Amniotic stem cell (primary cell): ENCODE results near the gene PTPN7.
"Not testable (repeated sequence)": the region's sequence is repeated elsewhere in the genome, so short reads cannot be mapped to it uniquely, and the experiment has no call there.

Source experiments
- DNase-seq: peaks from one replicate; lab custom pipeline; 2025; lab: John Stamatoyannopoulos, UW

Gene PTPN7

DNA sequence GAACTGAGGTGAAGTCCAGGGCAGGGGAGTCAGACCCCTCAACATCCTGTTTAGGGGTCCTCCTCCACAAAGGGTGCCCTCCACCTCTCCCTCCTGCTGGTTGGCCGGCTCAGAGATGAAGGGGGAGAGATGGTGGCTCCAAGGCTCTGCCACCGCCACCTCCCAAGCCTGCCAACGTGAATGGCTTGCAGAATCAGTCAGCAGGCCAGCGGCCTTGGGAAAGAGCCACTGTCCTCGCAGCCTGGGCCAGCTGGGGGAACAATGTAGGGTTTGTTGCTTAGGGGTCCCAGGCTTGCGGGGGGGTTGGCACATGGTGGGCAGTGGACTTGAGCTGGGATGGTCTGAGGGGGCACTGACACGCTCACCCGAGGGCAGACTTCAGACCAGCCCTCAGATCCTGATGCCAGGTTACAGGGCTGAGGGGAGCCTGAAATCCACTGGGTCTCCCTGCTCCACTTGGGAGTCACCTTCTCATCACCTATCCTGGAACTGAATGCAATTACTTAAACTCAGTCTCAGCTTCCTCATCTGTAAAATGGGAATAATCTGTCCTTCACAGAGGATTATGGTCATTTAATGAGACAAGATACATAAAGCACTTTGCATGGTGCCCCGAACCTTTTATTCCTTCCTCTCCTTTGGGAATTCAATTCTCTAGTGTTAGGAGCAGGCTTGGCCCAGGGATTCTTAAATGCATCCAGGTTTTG, 29.4 kb downstream of the PTPN7 start:
- DNase-seq: no peak

DNA sequence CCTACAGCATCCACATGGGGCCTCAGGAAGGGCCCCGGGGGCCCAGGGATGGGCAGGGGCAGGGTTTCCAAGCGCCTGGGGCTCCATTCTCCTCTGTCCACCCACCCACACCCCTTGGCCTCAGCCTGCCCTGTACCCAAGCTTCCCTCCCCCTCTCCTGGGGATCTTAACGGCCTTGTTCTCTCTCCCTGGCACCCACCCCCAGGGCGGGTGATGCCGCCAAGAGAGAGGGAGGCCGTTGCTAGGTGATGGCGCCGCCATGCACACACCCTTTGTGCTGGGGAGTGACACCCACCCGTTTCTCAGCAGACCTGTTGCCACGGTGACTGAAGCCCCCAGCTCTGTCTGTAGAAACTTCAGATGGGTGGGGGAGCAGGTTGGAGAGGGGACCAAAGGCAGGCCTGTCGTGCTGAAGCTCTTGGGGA, 30.1 kb downstream of the PTPN7 start:
- DNase-seq: no peak

DNA sequence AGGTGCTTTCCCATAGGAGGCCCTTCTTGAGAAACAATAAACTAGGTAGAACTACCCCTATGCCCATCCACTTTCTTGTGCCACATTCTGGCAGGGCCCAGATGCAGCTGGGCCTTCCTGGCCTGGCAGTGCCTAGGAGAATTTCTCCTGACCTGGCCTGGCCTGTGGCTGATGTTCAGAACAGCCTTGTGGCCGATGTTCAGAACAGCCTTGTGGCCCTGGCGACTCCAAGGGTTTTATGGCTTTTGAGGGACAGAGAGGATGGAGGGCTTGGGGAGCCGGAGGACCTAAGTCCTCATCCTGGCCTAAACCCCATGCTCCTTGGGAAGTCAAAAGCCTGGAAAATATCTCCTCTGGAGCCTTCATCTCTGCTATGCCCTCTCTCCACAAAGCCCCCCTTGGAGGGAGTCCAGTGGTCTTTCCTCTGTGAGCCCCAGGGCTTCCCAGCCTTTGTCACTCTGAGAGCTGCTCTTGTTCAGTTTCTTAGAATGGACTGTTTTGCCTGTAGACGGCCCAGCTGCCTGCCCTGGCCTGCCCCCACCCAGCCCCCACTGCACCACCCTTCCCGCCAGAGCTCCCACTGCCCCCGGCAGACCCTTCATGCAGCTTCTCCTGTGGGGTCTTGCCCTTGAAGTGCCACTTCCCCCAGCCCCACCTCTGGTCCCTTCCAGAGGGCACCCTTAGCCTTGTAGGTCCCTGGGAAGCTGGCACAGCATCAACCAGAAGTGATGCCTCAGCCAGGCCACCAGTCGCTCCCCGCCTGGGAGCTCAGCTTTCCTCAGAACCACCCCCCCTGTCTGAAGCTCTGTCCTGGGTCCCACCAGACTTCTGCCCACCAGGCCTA, 30.7 kb downstream of the PTPN7 start:
- no peak for DNase-seq

DNA sequence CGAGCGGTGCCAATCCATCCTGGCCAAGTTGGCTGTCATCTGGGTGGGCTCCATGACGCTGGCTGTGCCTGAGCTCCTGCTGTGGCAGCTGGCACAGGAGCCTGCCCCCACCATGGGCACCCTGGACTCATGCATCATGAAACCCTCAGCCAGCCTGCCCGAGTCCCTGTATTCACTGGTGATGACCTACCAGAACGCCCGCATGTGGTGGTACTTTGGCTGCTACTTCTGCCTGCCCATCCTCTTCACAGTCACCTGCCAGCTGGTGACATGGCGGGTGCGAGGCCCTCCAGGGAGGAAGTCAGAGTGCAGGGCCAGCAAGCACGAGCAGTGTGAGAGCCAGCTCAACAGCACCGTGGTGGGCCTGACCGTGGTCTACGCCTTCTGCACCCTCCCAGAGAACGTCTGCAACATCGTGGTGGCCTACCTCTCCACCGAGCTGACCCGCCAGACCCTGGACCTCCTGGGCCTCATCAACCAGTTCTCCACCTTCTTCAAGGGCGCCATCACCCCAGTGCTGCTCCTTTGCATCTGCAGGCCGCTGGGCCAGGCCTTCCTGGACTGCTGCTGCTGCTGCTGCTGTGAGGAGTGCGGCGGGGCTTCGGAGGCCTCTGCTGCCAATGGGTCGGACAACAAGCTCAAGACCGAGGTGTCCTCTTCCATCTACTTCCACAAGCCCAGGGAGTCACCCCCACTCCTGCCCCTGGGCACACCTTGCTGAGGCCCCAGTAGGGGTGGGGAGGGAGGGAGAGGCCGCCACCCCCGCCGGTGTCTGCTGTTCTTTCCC, 32.4 kb downstream of the PTPN7 start:
- DNase-seq: no peak

DNA sequence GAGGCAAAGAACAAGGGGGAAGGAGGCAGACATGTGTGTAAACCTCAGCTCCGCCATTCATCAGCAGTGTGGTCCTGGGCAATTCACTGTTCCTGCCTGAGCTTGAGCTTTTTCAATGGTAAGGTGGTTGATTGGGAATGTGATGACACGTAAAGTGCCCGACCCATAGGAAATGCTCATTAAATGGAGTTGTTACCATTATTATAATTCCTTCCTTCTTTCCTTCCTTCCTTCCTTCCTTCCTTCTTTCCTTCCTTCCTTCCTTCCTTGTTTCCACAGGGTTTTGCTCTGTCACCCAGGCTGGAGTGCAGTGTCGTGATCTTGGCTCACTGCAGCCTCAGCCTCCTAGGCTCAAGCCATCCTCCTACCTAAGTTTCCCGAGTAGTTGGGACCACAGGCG, 33.3 kb downstream of the PTPN7 start:
- DNase-seq: no peak

DNA sequence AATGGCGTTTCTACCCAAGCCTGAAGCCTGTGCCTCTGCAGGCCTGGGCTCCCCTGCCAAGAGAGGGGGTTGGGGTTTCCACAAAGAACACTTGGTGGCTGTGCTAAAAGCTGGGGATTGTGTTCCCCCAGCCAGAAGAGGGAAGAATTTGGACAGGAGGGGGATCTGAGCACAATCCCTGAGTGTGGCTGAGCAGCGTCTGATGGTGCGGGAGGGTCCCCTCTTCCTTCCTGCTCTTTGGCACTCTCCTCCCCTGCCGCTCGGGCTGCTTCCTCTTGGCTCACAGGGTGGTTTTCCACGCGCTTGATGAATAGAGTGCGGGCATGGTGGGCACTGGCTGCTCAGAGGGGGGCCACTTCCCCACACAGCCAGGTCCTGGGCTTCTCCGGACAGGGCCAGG, 34.0 kb downstream of the PTPN7 start:
- no peak for DNase-seq

DNA sequence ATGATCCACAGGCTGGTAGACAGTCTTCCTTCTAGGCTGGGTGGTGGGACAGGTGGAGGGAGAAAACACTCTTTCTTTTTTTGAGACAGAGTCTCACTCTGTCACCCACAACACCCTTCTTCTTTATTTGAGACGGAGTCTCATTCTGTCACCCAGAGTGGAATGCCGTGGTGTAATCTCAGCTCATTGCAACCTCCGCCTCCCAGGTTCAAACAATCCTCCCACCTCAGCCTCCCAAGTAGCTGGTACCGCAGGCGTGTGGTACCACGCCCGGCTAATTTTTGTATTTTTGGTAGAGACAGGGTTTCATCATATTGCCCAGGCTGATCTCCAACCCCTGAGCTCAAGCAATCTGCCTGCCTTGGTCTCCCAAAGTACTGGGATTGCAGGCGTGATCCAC, 34.8 kb downstream of the PTPN7 start:
- no peak for DNase-seq

DNA sequence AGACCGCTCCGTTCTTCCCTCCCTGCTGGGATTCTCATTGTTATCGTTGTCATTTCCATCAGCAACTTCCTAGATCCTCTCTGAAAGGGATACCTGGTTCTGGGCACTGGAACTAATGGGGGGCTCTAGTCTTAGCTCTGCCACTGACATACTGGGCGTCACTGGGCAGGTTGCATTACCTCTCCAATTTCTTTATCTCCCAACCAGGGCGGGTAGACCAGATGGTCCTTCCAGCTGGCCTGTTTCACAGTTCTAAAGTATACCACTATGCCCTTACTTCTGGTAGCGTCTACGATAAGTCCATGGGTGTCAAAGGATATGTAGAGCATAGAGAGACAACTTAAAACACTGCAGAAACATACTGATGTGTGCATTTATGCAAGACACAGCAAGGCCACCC, 36.3 kb downstream of the PTPN7 start:
- DNase-seq: no peak

DNA sequence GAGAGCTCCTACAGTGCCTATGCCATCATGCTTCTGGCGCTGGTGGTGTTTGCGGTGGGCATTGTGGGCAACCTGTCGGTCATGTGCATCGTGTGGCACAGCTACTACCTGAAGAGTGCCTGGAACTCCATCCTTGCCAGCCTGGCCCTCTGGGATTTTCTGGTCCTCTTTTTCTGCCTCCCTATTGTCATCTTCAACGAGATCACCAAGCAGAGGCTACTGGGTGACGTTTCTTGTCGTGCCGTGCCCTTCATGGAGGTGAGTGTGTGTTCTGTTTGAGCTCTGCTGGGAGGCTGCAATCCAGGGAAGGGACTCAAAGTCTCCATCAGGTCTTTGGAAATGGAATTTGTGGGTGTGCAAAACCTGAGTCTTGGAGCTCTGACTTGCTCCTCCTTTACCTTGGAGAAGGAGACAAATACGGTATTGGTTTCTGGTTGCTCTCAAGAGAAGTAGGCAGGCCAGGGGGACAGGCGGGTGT, 37.0 kb downstream of the PTPN7 start:
- DNase-seq: no peak

DNA sequence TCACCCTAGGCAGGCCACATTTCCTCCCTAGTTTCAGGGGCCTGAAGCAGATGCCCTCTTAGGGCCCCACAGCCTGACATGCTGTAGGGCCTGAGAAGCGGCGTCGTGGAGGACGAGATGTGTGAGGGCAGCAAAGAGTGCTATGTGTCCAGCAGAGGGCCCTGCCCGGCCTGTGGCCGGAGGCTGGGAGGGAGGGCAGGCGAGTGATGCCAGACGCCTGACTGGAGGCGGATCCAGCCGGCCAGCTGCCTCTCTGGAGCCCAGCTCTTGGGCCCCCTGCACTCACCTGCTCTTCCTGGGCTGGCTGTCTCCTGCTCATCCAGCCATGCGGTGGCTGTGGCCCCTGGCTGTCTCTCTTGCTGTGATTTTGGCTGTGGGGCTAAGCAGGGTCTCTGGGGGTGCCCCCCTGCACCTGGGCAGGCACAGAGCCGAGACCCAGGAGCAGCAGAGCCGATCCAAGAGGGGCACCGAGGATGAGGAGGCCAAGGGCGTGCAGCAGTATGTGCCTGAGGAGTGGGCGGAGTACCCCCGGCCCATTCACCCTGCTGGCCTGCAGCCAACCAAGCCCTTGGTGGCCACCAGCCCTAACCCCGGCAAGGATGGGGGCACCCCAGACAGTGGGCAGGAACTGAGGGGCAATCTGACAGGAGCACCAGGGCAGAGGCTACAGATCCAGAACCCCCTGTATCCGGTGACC, 37.6 kb downstream of the PTPN7 start, which contains the start of gene GPR37L1:
TSS of gene GPR37L1 (plus strand) at position 279 of the 697 bp plus-strand sequence. CDS start at position 326, 47 bp downstream.
- no peak for DNase-seq

DNA sequence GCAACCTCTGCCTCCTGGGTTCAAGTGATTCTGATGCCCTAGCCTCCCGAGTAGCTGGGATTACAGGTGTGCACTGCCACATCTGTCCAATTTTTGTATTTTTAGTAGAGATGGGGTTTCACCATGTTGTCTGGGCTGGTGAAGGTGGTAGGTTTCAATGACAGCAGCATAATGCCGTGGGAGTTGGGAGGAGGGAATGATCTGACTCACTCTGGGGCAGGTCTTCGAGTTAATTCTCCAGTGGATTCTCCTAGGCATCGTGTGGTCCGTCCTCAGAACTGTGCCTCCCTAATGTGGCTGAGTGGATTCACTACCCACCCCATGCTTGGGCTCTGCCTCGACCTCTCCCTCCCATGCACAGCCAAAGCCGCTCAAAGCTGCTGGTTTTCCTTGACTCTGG, 39.4 kb downstream of the PTPN7 start:
- DNase-seq: no peak

DNA sequence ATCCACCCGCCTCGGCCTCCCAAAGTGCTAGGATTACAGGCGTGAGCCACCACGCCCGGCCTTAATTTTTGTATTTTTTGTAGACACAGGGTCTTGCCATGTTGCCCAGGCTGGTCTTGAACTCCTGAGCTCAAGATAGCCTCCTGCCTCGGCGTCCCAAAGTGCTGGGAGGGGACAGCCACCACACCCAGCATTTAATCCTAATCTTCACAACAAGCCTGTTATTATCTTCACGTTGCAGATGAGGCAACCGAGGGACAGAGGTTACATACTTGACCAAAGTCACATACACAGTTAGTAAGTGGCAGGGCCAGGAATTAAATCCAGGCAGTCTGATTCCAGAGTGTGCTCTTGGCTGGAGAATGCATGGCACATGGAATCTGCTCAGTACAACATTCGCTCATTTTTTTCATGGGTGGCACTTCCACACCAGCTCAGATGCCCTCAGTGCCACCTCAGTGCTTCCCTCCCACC, 42.5 kb downstream of the PTPN7 start:
- DNase-seq: no peak

DNA sequence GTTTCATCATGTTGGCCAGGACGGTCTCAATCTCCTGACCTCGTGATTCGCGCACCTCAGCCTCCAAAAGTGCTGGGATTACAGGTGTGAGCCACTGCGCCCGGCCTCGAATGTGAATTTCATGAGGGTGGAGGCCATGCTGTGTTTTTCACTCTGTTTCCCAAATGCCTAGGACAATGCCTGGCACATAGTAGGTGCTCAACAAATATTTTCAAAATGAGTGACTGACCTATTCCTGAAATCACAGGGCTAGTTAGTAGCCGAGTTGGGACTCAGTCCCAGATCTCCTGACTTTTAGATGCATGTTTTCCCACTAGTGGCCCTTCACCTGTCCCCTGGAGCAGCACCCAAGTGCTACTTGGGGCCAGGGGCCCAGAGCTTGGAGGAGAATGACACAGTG, 44.1 kb downstream of the PTPN7 start:
- no peak for DNase-seq

DNA sequence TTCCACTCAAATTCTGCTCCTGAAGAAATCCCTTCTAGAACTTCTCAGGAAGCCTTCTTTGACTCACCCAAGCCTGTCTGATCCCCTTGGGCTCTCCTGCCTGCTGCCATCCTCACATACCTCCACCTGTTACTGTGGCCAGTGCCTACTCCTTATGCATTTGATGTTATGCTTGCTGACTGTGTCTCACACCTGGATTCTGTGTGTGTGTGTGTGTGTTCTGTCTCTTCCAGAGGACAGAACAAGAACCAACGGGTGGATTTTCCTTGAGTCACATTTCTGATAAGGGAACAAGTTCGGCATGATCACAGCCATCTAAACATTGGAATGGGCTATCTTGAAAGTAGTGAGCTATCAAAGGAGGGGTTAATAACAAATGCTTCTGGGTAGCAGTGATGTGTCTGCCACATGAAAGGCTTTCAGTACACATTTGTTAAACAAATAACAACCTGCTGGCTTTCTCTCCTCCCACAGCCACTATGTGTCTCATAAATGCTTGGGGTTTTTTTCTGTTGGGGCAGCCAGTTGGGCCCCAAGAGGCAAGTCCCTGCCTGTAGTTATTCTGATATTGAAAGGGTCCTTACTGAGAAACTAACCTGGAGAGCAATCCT, 46.6 kb downstream of the PTPN7 start:
- no peak for DNase-seq

DNA sequence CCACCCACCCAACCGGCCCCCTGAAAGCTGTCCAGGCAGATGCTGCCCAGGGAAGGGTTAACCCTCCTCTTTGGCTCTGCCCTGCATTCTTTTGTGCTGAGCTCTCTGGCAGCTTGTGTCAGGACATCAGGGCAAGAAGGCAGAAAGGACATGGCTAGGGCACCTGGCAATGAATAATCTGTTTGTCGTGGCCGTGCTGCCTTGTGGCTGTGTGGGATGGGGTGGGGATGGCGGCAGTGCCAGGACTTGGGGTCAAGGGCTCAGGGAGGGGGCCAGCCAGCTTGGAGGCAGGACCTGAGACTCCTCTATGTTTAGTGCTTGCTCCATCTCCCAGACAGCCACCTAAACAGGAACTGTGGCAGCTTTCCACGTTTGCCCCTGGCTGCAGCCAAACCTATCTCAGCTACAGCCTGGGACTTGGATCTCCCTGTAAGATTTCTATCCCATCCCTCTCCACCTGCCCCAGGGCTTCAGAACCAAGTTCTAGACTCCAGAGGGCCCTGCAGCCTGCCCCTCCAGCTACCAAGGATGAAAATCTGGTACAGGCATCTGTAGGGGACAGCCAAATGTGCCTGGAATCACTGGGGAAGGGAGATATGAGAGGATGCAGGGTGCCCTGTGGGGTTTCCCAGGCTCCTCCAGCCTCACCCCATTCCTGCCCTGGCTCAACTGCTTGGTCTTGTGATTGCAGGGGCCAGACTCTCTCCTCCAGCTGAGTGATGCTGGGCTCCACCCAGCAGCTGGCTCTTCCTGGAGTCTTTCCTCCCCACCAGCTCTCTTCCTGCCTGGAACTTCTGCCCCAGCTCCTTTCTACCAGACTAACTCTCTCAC, 47.3 kb downstream of the PTPN7 start:
- DNase-seq: no peak

DNA sequence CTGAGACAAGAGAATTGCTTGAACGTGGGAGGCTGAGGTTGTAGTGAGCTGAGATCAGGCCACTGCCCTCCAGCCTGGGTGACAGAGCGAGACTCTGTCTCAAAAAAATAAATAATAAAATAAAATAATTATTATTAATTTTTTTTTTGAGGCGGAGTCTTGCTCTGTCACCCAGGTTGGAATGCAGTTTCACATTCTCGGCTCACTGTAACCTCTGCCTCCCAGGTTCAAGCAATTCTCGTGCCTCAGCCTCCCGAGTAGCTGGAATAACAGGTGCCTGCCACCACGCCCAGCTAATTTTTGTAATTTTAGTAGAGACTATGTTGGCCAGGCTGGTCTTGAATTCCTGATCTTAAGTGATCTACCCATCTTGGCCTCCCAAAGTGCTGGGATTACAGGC, 48.8 kb downstream of the PTPN7 start:
- DNase-seq: not testable (repeated sequence)

DNA sequence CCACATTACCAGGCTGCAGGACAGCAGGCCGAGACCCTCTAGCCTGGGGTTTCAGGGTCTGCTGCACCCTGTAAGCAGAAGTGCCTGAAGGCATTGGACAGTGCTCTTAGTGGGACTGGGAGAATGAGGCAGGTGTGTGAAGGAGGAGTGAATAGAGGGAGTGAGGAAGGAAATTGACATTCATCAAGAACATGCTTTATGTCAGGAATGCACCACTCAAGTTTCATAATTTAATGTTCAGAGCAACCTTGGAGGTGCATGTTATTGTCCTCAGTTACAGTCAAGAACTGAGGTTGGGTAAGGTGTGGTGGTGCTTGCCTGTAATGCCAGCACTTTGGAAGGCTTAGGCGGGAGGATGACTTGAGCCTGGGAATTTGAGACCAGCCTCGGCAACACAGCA, 49.4 kb downstream of the PTPN7 start:
- DNase-seq: no peak

DNA sequence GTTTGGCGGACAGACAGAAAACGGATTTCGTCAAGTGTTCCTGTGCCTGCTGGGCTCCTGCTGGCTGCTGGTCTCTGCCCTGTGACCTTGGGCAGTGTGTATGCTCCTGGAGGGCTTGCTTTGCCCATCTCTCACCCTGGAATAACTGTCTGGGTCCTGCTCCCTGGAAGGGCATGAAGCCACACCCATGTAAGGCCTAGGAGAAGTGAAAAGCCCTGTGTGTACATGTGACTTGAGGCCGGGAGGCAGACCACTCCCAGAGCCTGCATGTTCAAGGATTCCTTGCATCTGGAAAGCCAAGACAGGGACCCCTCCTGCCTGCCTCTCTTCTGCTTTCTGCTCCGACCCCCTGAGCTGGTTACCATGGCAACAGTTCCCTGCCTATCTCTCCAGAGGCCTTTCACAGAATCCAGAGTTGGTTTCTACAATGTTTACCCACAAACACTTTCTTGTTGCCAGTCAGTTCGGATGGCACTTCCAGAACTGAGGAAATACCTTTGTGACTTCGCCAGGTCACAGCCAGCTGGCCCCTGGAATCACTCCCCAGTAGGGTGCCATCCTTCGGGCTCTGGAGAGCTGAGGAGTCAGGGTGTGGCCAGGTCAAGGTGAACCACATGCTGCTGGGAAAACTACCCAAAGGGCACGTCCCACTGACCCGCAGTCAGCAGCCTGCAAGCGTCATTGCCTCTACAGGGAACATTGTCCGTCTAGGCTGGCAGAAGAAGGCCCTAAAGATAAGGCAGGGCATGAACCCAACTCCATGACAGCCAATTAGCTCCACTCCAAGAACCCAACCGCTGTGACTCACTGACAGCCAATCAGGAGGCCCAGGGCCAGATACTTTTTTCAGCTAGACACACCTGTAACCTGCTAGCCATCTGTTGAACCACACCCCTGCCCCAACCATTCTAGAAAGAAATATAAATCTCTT, 52.3 kb downstream of the PTPN7 start:
- no peak for DNase-seq

DNA sequence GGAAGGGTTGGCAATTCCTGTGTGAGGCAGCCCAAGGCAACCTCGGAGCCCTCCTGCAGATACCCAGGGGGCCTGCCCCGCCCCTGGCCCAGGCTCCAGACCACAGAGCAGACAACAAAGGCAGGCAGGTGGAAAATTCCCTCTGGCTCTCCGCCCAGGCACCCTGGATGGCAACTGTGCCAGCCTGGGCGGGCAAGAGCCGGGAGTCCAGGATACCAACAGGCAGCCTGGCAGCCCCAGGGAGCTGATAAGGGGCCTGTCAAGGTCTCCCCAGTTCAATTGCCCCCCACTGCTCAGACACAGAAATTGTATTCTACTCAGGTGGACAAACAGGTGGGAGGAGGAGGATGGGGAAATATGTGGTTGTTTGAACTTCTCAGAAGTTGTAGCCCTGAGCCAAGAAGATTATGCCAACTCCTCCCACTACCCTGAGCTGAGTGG, 53.1 kb downstream of the PTPN7 start:
- DNase-seq: no peak
